T-helper 22 cell (primary cell): ENCODE results near the gene ZFP62.
"Not testable (repeated sequence)": the region's sequence is repeated elsewhere in the genome, so short reads cannot be mapped to it uniquely, and the experiment has no call there.

ENCODE experiments used
- DNase-seq: peaks from one replicate; pipeline ENCODE4 v3.0.0-alpha.2; 2020; ENCODE audit warnings: low read depth

ZFP62 gene

DNA sequence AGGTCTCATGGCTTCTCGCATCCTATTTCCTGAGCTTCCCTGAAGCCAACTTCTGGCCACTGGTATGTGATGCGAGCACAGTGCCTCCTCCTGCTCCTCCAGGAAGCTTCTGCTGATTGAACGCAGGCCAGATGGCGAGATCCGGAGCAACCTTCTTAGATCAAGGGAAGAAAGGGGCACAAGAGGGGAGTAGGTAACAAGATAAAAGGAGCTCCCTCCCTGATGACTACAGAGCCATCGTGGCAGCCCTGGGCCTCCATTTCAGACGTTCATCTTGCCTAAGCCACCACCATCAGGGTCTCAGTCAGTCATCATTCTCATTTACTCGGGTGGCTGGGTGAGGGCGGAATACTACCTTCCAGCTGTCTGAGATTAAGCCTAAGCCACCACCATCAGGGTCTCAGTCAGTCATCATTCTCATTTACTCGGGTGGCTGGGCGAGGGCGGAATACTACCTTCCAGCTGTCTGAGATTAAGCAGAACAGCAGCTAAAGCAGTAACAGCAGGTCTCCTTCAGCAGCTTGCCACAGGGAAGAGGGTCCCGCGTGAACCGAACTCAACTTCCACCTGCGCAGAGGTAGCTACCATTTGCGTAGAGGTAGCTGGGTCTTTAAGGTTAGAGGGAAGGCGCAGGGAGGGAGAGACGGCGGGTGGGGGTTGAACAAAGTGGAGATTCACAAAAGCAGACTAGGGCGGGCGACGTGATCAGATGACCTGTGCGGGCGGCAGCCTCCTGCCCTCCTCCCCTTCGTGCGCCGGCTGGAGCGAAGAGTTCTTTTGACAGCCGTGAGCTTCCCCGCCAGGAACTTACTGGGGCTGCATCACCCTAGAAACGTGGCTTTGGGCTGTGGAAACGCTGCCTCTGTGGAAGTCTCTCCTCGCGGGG, 30.6 kb downstream of the ZFP62 start:
- DNase-seq: peak; percentile 59

DNA sequence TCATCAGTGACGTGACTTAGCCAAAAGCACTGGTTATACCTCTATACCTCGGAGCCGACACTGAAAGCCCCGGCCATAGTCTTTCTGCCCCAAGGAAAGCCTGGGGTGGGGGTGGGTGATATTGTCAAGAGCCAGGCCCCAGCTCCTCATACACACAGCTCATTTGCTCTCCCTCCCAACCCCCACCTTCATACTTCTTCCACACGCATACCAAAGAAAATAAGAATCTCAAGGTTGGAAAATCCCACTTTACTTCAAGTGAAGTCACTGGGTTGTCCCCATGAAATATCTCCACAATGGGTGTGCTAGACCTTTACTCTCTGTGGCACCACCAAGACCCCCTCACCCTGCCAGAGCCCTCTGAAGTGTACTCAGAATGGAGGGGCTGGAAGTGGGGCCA, 31.4 kb downstream of the ZFP62 start:
- no peak for DNase-seq

DNA sequence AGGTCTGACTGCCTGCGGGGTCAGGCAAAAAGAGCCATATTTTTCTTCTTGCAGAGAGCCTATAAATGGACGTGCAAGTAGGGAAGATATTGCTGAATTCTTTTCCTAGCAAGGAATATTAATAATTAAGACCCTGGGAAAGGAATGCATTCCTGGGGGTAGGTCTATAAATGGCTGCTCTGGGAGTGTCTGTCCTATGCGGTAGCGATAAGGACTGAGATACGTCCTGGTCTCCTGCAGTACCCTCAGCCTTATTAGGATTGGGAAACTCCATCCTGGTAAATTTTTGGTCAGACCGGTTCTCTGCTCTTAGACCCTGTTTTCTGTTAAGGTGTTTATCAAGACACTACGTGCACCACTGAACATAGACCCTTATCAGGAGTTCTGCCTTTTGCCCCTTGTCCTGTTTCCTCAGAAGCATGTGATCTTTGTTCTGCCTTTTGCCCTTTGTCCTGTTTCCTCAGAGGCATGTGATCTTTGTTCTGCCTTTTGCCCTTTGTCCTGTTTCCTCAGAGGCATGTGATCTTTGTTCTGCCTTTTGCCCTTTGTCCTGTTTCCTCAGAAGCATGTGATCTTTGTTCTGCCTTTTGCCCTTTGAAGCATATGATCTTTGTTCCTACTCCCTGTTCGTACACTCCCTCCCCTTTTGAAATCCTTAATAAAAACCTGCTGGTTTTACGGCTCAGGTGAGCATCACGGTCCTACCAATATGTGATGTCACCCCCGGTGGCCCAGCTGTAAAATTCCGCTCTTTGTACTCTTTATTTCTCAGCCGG, 32.1 kb downstream of the ZFP62 start:
- DNase-seq: not testable (repeated sequence)

- DNase-seq: not testable (repeated sequence)
These were observed 33.7 kb downstream of the ZFP62 start for GRCh38 chr5:180827374-180827773.

DNA sequence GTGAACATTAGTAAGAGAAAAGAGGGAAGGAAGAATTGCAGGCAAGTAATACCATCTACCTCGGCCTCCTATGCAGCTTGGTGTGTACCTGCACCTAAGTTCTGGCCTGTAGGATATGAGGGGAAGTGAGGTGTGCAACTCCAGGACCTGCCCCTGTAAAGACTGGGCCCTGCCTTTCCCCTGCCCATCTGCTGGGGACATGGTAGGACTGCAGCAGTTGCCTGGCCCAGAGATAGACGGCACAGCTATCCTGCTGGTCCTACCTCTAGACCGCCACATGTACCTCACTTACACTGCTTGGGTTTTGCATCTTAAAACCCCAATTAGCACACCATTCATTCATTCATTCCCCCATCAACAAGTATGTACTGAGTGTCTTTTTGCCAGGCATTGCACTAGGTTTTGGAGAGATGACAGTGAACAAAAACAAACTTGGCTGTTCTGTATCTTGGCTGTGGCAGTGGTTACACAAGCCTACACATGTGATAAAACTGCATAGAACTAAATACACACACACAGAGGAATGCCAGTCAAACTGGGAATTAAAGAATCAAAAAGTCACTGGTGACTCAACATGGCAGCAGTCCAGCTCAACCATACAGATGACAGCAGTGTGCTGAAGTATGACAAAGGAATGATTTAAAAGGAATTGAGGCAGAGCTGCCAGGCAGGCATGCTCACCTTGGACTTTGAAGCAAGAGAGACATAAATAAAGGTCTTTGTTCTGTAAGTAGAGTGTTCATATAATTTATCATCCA, 35.1 kb downstream of the ZFP62 start:
- DNase-seq: no peak

- DNase-seq: no peak
These were observed 36.2 kb downstream of the ZFP62 start for GRCh38 chr5:180824630-180825476.

- DNase-seq: no peak
These were observed 37.0 kb downstream of the ZFP62 start for GRCh38 chr5:180823940-180824629.

DNA sequence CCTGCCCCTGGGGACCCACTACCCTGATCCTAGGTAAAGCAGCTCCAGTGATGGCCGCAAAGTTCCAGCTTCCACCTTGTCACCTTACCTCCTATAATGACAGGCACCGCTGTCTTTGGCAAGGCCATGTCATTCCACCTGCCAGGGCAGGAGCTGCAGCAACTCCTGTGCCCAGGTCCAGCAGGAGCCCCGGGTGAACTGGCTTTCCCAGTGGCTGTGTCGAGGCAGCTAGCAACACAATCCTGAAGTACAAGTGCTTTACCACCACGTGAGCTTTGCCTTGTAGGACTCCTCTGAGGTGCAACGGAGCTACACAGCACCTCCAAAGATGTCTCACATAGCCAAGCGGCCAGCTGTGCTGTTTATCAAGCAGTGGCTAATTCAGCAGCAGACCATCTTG, 37.7 kb downstream of the ZFP62 start:
- no peak for DNase-seq

- DNase-seq: no peak
These were observed 39.5 kb downstream of the ZFP62 start for GRCh38 chr5:180821538-180821937.

GRCh38 chr5:180820788-180821321, 40.2 kb downstream of the ZFP62 start:
- no peak for DNase-seq

GRCh38 chr5:180818677-180819341, 42.3 kb downstream of the ZFP62 start:
- DNase-seq: no peak

- DNase-seq: no peak
These were observed 43.0 kb downstream of the ZFP62 start for GRCh38 chr5:180817893-180818674.

GRCh38 chr5:180816608-180817534, 44.2 kb downstream of the ZFP62 start:
- DNase-seq: no peak

DNA sequence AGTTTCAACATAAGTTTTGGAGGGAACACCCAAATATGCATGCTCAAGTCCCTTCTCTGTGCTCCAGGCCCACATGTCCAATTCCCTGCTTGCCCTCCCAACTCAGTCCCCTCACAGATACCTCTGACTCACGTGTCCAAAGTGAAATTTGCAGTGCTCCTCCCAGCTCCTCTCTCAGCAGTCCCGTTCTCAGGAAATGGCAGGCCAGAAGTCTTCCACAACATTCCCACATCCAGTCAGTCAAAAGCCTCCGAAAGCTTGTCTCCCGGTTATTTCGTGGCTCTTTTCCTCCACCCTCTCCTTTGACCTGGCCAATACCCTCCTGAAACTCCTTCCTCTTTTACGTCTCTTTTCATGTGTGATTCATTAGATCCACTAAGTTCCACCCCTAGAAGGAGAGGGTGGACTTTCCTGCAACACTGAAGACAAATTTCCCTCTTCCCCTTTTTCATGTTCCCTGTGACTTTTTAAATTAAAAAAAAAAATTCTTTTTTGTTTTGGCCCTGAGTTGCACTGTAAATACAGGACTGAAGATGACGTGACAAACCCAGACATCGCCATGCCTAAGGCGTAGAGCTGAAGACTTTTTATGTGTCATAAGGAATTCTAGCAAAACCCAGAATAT, 45.7 kb downstream of the ZFP62 start:
- no peak for DNase-seq

- no peak for DNase-seq
These were observed 47.7 kb downstream of the ZFP62 start for GRCh38 chr5:180813420-180813819.

GRCh38 chr5:180811623-180812124, 49.4 kb downstream of the ZFP62 start:
- DNase-seq: no peak

DNA sequence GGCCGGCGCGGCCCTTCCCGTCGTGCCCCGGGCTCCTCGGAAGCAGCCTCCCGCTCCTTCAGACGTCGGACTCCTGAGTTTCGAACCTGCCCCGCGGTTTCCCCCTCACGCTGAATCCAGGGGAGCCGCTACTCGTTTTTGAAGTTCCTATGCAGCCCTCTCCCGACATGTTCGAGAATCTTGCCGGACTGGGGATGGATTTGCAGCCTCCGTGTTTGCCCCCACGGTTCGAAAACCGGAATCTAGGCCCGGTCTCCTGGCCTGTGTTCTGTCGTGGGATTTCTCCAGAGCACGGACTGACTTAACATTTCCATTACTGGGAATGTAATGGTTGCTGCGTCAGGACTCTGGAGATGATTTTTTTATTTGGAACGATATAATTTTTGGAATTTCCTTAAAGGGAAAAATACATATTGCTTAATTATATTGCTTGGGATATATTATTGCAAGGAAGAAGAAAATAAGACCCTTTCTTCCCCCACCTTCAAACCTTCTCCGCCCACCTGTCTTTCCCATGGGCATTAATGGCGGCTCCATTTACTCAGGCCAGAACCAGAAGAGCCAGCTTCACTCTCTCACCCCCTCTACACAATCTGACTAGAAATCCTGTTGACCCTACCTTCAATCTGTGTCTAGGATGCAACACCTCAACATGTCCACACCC, 50.0 kb downstream of the ZFP62 start:
- DNase-seq: no peak
